Measurements from ENCODE around the gene MED14. TPM values are rescaled to one million over a fixed set of nuclear protein-coding genes. Genes with fewer than 3 reads are reported as not detected.

The MED14 gene
- total RNA-seq, 4 donors from 2014 or later, result 12.6 to 125 (median 46.8) TPM

GRCh38 chrX:40729598-40730584, 5.5 kb downstream of the MED14 start:
- H3K4me1 ChIP-seq, result no peaks in the 10 kb centered on the region
- intact Hi-C loops (cut with DNase I; ENCODE audit: low total_unique reads), result no loop called here
- H3K4me3 ChIP-seq, result no peak overlapping the region
- no peak overlapping the region for H3K27ac ChIP-seq
- no peak for TF ChIP-seq CTCF (IDR thresholded peaks at IDR 0.05)
- no peak for TF ChIP-seq POLR2A (IDR thresholded peaks at IDR 0.05)
- H3K9me3 ChIP-seq, result no peaks in the 10 kb centered on the region
- no peaks in the 10 kb centered on the region for H3K27me3 ChIP-seq
- H3K36me3 ChIP-seq, result no peaks in the 10 kb centered on the region
- no peak for DNase-seq

- intact Hi-C loops (cut with DNase I; ENCODE audit: low total_unique reads), result no loop called here
- TF ChIP-seq CTCF (IDR thresholded peaks at IDR 0.05), result no peak
- no peak for TF ChIP-seq POLR2A (IDR thresholded peaks at IDR 0.05)
- H3K4me1 ChIP-seq, result no peaks in the 10 kb centered on the region
- H3K4me3 ChIP-seq, result no peak overlapping the region
- H3K27me3 ChIP-seq, result no peaks in the 10 kb centered on the region
- H3K9me3 ChIP-seq, result no peaks in the 10 kb centered on the region
- H3K36me3 ChIP-seq, result no peaks in the 10 kb centered on the region
- H3K27ac ChIP-seq, result no peak overlapping the region
- no peak for DNase-seq
Observed at GRCh38 chrX:40727581-40728252, 7.6 kb downstream of the MED14 start.

- no peak for TF ChIP-seq CTCF (IDR thresholded peaks at IDR 0.05)
- no peak for TF ChIP-seq POLR2A (IDR thresholded peaks at IDR 0.05)
- Histone ChIP-seq H3K4me3 (no peak overlapping the region), H3K9me3 (no peaks in the 10 kb centered on the region), H3K27ac (no peak overlapping the region), H3K27me3 (no peaks in the 10 kb centered on the region), H3K36me3 (no peaks in the 10 kb centered on the region), H3K4me1 (no peaks in the 10 kb centered on the region)
- no peak for DNase-seq
- intact Hi-C loops (cut with DNase I; ENCODE audit: low total_unique reads), result no loop called here
Observed at GRCh38 chrX:40727093-40727492, 8.2 kb downstream of the MED14 start.

GRCh38 chrX:40722930-40723329, 12.4 kb downstream of the MED14 start:
- H3K27me3 ChIP-seq, result no peaks in the 10 kb centered on the region
- TF ChIP-seq CTCF (IDR thresholded peaks at IDR 0.05) (no peak), POLR2A (IDR thresholded peaks at IDR 0.05) (no peak)
- no peak overlapping the region for H3K27ac ChIP-seq
- no peak for DNase-seq
- intact Hi-C loops (cut with DNase I; ENCODE audit: low total_unique reads), result no loop called here
- H3K9me3 ChIP-seq, result no peaks in the 10 kb centered on the region
- no peak overlapping the region for H3K4me3 ChIP-seq
- H3K36me3 ChIP-seq, result no peaks in the 10 kb centered on the region
- no peaks in the 10 kb centered on the region for H3K4me1 ChIP-seq
